GM23338 (cell line): ENCODE results near the gene HS6ST3. TPM values are rescaled to one million over a fixed set of nuclear protein-coding genes. Genes with fewer than 3 reads are reported as not detected.

Experiments
- ATAC-seq: fragments of 200-7000 bp; cut with Tn5 transposase; 3 replicates; pipeline ENCODE4 v1.9.1; 2020
- DNase-seq: peaks from one replicate; pipeline ENCODE4 v3.0.0-alpha.2; 2015; ENCODE audit warnings: low spot score
- H2AFZ ChIP-seq: fragments of 200-600 bp; sonication (generic); 2 replicates; pipeline ENCODE4 v1.8.0; 2016; ENCODE audit warnings: antibody characterized with exemption, mild to moderate bottlenecking, moderate library complexity
- H3F3A ChIP-seq: fragments of 200-600 bp; sonication (generic); replicated peaks from 2 replicates; pipeline ENCODE4 v1.8.0; 2017; ENCODE audit warnings: antibody characterized with exemption, mixed run types, low read depth
- H3K27ac ChIP-seq: fragments of 200-600 bp; sonication (generic); 2 replicates; pipeline ENCODE4 v1.6.1; 2016; ENCODE audit warnings: low read depth
- H3K27me3 ChIP-seq: fragments of 200-600 bp; sonication (generic); 2 replicates; pipeline ENCODE4 v1.8.0; 2016; ENCODE audit warnings: mild to moderate bottlenecking, mixed run types, moderate library complexity; ENCODE audit not compliant: insufficient read depth
- H3K36me3 ChIP-seq: fragments of 200-600 bp; sonication (generic); 2 replicates; pipeline ENCODE4 v1.8.0; 2016; ENCODE audit warnings: mild to moderate bottlenecking; ENCODE audit not compliant: insufficient read depth
- H3K4me1 ChIP-seq: fragments of 200-600 bp; sonication (generic); 2 replicates; pipeline ENCODE4 v1.8.0; 2016; ENCODE audit warnings: mild to moderate bottlenecking, moderate library complexity; ENCODE audit not compliant: insufficient read depth
- H3K4me2 ChIP-seq: fragments of 200-600 bp; sonication (generic); 2 replicates; pipeline ENCODE4 v1.7.1; 2017; ENCODE audit warnings: mixed run types
- H3K4me3 ChIP-seq: fragments of 200-600 bp; sonication (generic); 2 replicates; pipeline ENCODE4 v1.6.1; 2016; ENCODE audit warnings: mixed run types
- H3K79me2 ChIP-seq: fragments of 200-600 bp; sonication (generic); replicated peaks from 2 replicates; pipeline ENCODE4 v1.8.0; 2017; ENCODE audit warnings: mild to moderate bottlenecking; ENCODE audit not compliant: insufficient read depth
- H3K9me2 ChIP-seq: fragments of 200-600 bp; sonication (generic); 2 replicates; pipeline ENCODE4 v1.8.0; 2017; ENCODE audit not compliant: insufficient read depth
- H4K20me1 ChIP-seq: fragments of 200-600 bp; sonication (generic); replicated peaks from 2 replicates; pipeline ENCODE4 v1.8.0; 2017; ENCODE audit warnings: mild to moderate bottlenecking; ENCODE audit not compliant: insufficient read depth
- H3K27ac Mint-ChIP-seq: 2 replicates; pipeline ENCODE4 v1.8.0; 2020; ENCODE audit warnings: inconsistent platforms, mild to moderate bottlenecking, moderate library complexity, mixed read lengths
- H3K27me3 Mint-ChIP-seq: 3 replicates; pipeline ENCODE4 v1.8.0; 2022; ENCODE audit warnings: low read depth, mild to moderate bottlenecking, moderate library complexity, mixed read lengths, inconsistent platforms; ENCODE audit not compliant: insufficient read depth, poor library complexity
- H3K36me3 Mint-ChIP-seq: 3 replicates; pipeline ENCODE4 v1.8.0; 2021; ENCODE audit warnings: low read depth, mild to moderate bottlenecking, inconsistent platforms, moderate library complexity, mixed read lengths
- H3K4me1 Mint-ChIP-seq: 3 replicates; pipeline ENCODE4 v1.8.0; 2020; ENCODE audit warnings: mild to moderate bottlenecking, inconsistent platforms, mixed read lengths
- H3K4me3 Mint-ChIP-seq: 3 replicates; pipeline ENCODE4 v1.8.0; 2021; ENCODE audit warnings: moderate library complexity, mild to moderate bottlenecking, inconsistent platforms, mixed read lengths
- H3K9me3 Mint-ChIP-seq: 3 replicates; pipeline ENCODE4 v1.8.0; 2020; ENCODE audit warnings: moderate library complexity, mild to moderate bottlenecking, inconsistent platforms, mixed read lengths
- CTCF ChIP-seq, 2 experiments: fragments of 200-600 bp in 1 of 2; sonication (generic) in 1 of 2; conservative IDR thresholded peaks; 2 replicates each; pipeline versions ENCODE4 v1.5.1 to v1.6.1; 2016 to 2017; ENCODE audit warnings: antibody characterized with exemption in 2 of 2, low read depth in 2 of 2, mild to moderate bottlenecking in 2 of 2, moderate library complexity in 1 of 2
- EZH2phosphoT487 ChIP-seq: fragments of 200-600 bp; sonication (generic); IDR thresholded peaks from one replicate; pipeline ENCODE4 v1.8.1; 2018; ENCODE audit warnings: antibody characterized with exemption; ENCODE audit not compliant: unreplicated experiment
- JUNB ChIP-seq: IDR thresholded peaks from one replicate; pipeline ENCODE4 v1.6.1; 2016; ENCODE audit warnings: antibody characterized with exemption; ENCODE audit not compliant: unreplicated experiment
- POLR2AphosphoS5 ChIP-seq: IDR thresholded peaks from 2 replicates; pipeline ENCODE4 v1.6.1; 2016; ENCODE audit warnings: antibody characterized with exemption, low read depth
- STAT1 ChIP-seq: IDR thresholded peaks from one replicate; pipeline ENCODE4 v1.6.1; 2016; ENCODE audit warnings: antibody characterized with exemption; ENCODE audit not compliant: unreplicated experiment
- ZNF331 ChIP-seq: fragments of 250-450 bp; sonication (Bioruptor Pico); IDR thresholded peaks from 2 replicates; pipeline ENCODE4 v1.5.0; 2020; ENCODE audit warnings: low read depth, mild to moderate bottlenecking, moderate library complexity
- polyA plus RNA-seq: library from polyadenylated mRNA; unstranded; fragments of >200 nt; fragmentation: Nextera tagmentation; extraction: Ambion mirVana; gene quantifications from 2 replicates; pipeline ENCODE4 v1.2.1, GENCODE V29; 2016
- total RNA-seq: library from RNA; depleted of rRNA; stranded (reverse); fragments of >200 nt; shearing (Covaris generic); gene quantifications from 2 replicates; pipeline ENCODE4 v1.2.3, GENCODE V29; 2014
- TF ChIP-seq, protein P1 (sequence below): IDR thresholded peaks from 2 replicates; pipeline ENCODE4 v1.6.1; 2016; ENCODE audit warnings: antibody characterized with exemption
- TF ChIP-seq, protein P2 (sequence below): IDR thresholded peaks from one replicate; pipeline ENCODE4 v1.6.1; 2018; ENCODE audit warnings: antibody characterized with exemption; ENCODE audit not compliant: unreplicated experiment

HS6ST3 gene
- total and polyA plus RNA-seq, 2 experiments from 2014 or later: 0.52 to 0.80 TPM

- Histone ChIP-seq H3K79me2 (no peaks in the 10 kb centered on the region), H3K27me3 (no peaks in the 10 kb centered on the region)
- H3K27ac Mint-ChIP-seq: no peak overlapping the region
These were observed 696.1 kb downstream of the HS6ST3 start for GRCh38 chr13:96785986-96786385.

GRCh38 chr13:96792188-96792587 is 702.3 kb downstream of the HS6ST3 start:
- Histone ChIP-seq H3K27ac (no peak overlapping the region), H4K20me1 (no peaks in the 10 kb centered on the region)
- no peak for ATAC-seq
- TF ChIP-seq, protein P1, sequence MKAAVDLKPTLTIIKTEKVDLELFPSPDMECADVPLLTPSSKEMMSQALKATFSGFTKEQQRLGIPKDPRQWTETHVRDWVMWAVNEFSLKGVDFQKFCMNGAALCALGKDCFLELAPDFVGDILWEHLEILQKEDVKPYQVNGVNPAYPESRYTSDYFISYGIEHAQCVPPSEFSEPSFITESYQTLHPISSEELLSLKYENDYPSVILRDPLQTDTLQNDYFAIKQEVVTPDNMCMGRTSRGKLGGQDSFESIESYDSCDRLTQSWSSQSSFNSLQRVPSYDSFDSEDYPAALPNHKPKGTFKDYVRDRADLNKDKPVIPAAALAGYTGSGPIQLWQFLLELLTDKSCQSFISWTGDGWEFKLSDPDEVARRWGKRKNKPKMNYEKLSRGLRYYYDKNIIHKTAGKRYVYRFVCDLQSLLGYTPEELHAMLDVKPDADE: no peak
- TF ChIP-seq STAT1 (no peak), POLR2AphosphoS5 (no peak), CTCF (conservative IDR thresholded peaks at IDR 0.05; ENCODE audit: low read depth in 2 of 2) (peak; percentile 46 to 55), ZNF331 (no peak), JUNB (no peak)
- TF ChIP-seq, protein P2, sequence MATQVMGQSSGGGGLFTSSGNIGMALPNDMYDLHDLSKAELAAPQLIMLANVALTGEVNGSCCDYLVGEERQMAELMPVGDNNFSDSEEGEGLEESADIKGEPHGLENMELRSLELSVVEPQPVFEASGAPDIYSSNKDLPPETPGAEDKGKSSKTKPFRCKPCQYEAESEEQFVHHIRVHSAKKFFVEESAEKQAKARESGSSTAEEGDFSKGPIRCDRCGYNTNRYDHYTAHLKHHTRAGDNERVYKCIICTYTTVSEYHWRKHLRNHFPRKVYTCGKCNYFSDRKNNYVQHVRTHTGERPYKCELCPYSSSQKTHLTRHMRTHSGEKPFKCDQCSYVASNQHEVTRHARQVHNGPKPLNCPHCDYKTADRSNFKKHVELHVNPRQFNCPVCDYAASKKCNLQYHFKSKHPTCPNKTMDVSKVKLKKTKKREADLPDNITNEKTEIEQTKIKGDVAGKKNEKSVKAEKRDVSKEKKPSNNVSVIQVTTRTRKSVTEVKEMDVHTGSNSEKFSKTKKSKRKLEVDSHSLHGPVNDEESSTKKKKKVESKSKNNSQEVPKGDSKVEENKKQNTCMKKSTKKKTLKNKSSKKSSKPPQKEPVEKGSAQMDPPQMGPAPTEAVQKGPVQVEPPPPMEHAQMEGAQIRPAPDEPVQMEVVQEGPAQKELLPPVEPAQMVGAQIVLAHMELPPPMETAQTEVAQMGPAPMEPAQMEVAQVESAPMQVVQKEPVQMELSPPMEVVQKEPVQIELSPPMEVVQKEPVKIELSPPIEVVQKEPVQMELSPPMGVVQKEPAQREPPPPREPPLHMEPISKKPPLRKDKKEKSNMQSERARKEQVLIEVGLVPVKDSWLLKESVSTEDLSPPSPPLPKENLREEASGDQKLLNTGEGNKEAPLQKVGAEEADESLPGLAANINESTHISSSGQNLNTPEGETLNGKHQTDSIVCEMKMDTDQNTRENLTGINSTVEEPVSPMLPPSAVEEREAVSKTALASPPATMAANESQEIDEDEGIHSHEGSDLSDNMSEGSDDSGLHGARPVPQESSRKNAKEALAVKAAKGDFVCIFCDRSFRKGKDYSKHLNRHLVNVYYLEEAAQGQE: no peak

More at GRCh38 chr13:96785986-96786385, 696.1 kb downstream of the HS6ST3 start:
- Mint-ChIP-seq H3K4me3 (no peak overlapping the region), H3K36me3 (no peaks in the 10 kb centered on the region; the same call in 2 of the 3 replicates), H3K4me1 (no peaks in the 10 kb centered on the region), H3K9me3 (no peaks in the 10 kb centered on the region), H3K27me3 (no peaks in the 10 kb centered on the region)
- DNase-seq: no peak
- no peak for ATAC-seq
- TF ChIP-seq STAT1 (no peak), EZH2phosphoT487 (no peak)
- TF ChIP-seq, protein P1: no peak
- H3K27ac ChIP-seq: no peak overlapping the region
- H3K4me1 ChIP-seq: no peaks in the 10 kb centered on the region
- no peaks in the 10 kb centered on the region for H3K36me3 ChIP-seq
- no peak overlapping the region for H2AFZ ChIP-seq
- H3K4me2 ChIP-seq: no peak overlapping the region
- no peaks in the 10 kb centered on the region for H4K20me1 ChIP-seq
- no peaks in the 10 kb centered on the region for H3K9me2 ChIP-seq
- no peak overlapping the region for H3K4me3 ChIP-seq
- H3F3A ChIP-seq: no peaks in the 10 kb centered on the region

More at GRCh38 chr13:96792188-96792587, 702.3 kb downstream of the HS6ST3 start:
- Mint-ChIP-seq H3K4me3 (no peak overlapping the region), H3K27ac (no peak overlapping the region), H3K9me3 (no peaks in the 10 kb centered on the region), H3K27me3 (no peaks in the 10 kb centered on the region), H3K4me1 (no peaks in the 10 kb centered on the region), H3K36me3 (no peaks in the 10 kb centered on the region; the same call in 2 of the 3 replicates)
- no peaks in the 10 kb centered on the region for H3K79me2 ChIP-seq
- H3K4me1 ChIP-seq: no peaks in the 10 kb centered on the region
- DNase-seq: peak; percentile 44
- no peaks in the 10 kb centered on the region for H3F3A ChIP-seq
- no peaks in the 10 kb centered on the region for H3K36me3 ChIP-seq
- H3K9me2 ChIP-seq: no peaks in the 10 kb centered on the region
- H3K4me3 ChIP-seq: no peak overlapping the region
- no peak overlapping the region for H2AFZ ChIP-seq
- H3K4me2 ChIP-seq: no peak overlapping the region
- H3K27me3 ChIP-seq: no peaks in the 10 kb centered on the region
